Progenitor cell of endocrine pancreas (in vitro differentiated cells): ENCODE data around the gene CTH. TPM values are rescaled to one million over a fixed set of nuclear protein-coding genes. Genes with fewer than 3 reads are reported as not detected.
"Not testable (repeated sequence)": the region's sequence is repeated elsewhere in the genome, so short reads cannot be mapped to it uniquely, and the experiment has no call there.

Experiments used
- DNase-seq: peaks from one replicate; pipeline ENCODE4 v3.0.0; 2021; ENCODE audit warnings: low spot score; ENCODE audit not compliant: unreplicated experiment
- H3K27ac Mint-ChIP-seq: 2 replicates; pipeline ENCODE4 v1.8.0; 2021; ENCODE audit warnings: mild to moderate bottlenecking, moderate library complexity, mixed read lengths
- H3K27me3 Mint-ChIP-seq: 2 replicates; pipeline ENCODE4 v1.8.0; 2021; ENCODE audit warnings: mixed read lengths
- H3K36me3 Mint-ChIP-seq: 2 replicates; pipeline ENCODE4 v1.8.0; 2022; ENCODE audit warnings: mixed read lengths; ENCODE audit not compliant: insufficient read depth
- H3K4me1 Mint-ChIP-seq: 2 replicates; pipeline ENCODE4 v1.8.0; 2021; ENCODE audit warnings: low read depth, mixed read lengths
- H3K4me3 Mint-ChIP-seq: 2 replicates; pipeline ENCODE4 v1.8.0; 2021; ENCODE audit warnings: low read depth, mild to moderate bottlenecking, moderate library complexity, mixed read lengths
- H3K9me3 Mint-ChIP-seq: 2 replicates; pipeline ENCODE4 v1.8.0; 2021; ENCODE audit warnings: low read depth, mixed read lengths
- total RNA-seq: library from RNA; stranded (reverse); gene quantifications from 2 replicates; pipeline ENCODE4 v1.2.1, GENCODE V29; 2021
- TF ChIP-seq, protein P1 (sequence below): fragments of 200-600 bp; sonication (generic); IDR thresholded peaks from one replicate; pipeline ENCODE4 v1.5.0; 2021; ENCODE audit warnings: antibody characterized with exemption, mild to moderate bottlenecking; ENCODE audit not compliant: unreplicated experiment

Gene CTH
- total RNA-seq, 1 donor from 2014 or later, result 17.3 TPM

DNA sequence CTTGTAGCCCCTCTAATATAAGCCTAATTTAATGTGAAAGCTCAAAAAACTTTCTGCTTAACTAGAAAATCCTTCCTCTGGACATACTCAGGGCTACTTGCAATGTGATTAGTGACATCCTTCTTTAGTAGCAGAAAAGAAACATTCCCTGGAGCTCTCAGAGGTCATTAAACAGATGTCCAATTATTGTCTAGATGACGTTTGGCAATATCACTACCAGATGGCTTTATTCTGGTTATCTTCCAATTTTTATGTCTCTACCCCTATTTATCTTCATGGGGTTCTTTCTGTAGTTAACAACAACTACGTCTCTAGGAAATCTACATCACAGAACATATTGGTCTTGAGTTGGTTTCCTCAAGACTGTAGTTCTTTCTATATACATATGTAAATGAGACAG lies 44.2 kb downstream of the CTH start:
- H3K4me1 Mint-ChIP-seq, result peaks cover under 1% of the 10 kb centered on the region
- H3K4me3 Mint-ChIP-seq, result no peak overlapping the region
- H3K9me3 Mint-ChIP-seq, result no peaks in the 10 kb centered on the region
- no peak for DNase-seq
- no peaks in the 10 kb centered on the region for H3K36me3 Mint-ChIP-seq
- no peak overlapping the region for H3K27ac Mint-ChIP-seq
- TF ChIP-seq, protein P1, sequence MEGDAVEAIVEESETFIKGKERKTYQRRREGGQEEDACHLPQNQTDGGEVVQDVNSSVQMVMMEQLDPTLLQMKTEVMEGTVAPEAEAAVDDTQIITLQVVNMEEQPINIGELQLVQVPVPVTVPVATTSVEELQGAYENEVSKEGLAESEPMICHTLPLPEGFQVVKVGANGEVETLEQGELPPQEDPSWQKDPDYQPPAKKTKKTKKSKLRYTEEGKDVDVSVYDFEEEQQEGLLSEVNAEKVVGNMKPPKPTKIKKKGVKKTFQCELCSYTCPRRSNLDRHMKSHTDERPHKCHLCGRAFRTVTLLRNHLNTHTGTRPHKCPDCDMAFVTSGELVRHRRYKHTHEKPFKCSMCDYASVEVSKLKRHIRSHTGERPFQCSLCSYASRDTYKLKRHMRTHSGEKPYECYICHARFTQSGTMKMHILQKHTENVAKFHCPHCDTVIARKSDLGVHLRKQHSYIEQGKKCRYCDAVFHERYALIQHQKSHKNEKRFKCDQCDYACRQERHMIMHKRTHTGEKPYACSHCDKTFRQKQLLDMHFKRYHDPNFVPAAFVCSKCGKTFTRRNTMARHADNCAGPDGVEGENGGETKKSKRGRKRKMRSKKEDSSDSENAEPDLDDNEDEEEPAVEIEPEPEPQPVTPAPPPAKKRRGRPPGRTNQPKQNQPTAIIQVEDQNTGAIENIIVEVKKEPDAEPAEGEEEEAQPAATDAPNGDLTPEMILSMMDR, result no peak
- H3K27me3 Mint-ChIP-seq, result peaks cover 3% of the 10 kb centered on the region

DNA sequence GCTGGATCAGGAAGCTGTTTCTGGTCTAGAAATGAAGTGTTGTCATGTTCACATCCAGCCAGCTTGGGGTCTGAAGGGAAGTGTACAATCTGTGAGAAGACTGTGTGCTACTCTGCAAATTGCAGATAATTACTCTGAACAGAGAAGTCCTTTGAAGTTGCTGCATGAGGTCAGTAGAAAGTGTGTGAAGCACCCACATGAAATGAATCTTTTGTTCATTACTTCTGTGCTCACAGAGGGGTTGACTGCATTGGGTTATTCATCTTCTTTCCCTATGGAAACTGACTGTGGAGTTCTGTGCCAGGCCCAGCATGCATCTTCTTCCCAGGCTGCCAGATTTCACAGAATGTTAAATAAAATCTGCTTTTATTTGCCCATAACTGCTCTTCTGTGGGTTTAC lies 47.1 kb downstream of the CTH start:
- TF ChIP-seq, protein P1, result no peak
- H3K4me1 Mint-ChIP-seq, result peaks cover 3% of the 10 kb centered on the region
- H3K36me3 Mint-ChIP-seq, result no peaks in the 10 kb centered on the region
- no peak overlapping the region for H3K4me3 Mint-ChIP-seq
- H3K27me3 Mint-ChIP-seq, result peaks cover 9% of the 10 kb centered on the region
- no peaks in the 10 kb centered on the region for H3K9me3 Mint-ChIP-seq
- DNase-seq, result no peak
- H3K27ac Mint-ChIP-seq, result no peak overlapping the region

DNA sequence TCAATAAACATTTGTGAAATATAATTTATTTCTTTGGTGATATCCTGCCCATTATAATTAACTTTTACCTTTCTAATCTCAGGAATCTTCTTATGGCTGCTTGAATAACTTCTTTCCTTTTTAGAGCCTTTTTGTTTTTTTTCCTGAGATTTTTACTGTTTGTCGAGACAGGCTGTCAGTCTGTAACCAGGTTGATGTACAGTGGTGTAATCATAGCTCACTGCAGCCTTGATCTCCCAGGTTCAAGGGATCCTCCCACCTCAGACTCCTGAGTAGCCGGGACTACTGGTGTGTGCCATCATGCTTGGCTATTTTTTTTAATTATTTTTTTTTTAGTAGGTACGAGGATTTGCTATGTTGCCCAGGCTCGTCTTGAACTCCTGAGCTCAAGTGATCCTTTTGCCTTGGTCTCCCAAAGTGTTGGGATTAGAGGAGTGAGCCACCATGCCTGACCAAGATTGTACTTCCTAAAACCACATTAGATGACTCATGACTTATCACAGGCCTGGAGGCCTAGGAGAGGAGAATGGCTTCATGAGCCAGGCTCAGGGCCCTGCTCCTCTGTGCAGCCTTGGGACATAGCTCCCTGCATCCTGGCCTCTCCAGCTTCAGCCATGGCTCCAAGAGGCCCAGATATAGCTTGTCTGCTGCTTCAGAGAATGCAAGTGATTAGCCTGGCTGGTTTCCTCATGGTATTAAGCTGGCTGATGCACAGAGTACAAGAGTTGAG lies 48.6 kb downstream of the CTH start:
- no peaks in the 10 kb centered on the region for H3K9me3 Mint-ChIP-seq
- no peak overlapping the region for H3K27ac Mint-ChIP-seq
- H3K4me3 Mint-ChIP-seq, result no peak overlapping the region
- TF ChIP-seq, protein P1, result no peak
- H3K36me3 Mint-ChIP-seq, result no peaks in the 10 kb centered on the region
- no peak for DNase-seq
- H3K4me1 Mint-ChIP-seq, result peaks cover 3% of the 10 kb centered on the region
- H3K27me3 Mint-ChIP-seq, result peaks cover 9% of the 10 kb centered on the region

DNA sequence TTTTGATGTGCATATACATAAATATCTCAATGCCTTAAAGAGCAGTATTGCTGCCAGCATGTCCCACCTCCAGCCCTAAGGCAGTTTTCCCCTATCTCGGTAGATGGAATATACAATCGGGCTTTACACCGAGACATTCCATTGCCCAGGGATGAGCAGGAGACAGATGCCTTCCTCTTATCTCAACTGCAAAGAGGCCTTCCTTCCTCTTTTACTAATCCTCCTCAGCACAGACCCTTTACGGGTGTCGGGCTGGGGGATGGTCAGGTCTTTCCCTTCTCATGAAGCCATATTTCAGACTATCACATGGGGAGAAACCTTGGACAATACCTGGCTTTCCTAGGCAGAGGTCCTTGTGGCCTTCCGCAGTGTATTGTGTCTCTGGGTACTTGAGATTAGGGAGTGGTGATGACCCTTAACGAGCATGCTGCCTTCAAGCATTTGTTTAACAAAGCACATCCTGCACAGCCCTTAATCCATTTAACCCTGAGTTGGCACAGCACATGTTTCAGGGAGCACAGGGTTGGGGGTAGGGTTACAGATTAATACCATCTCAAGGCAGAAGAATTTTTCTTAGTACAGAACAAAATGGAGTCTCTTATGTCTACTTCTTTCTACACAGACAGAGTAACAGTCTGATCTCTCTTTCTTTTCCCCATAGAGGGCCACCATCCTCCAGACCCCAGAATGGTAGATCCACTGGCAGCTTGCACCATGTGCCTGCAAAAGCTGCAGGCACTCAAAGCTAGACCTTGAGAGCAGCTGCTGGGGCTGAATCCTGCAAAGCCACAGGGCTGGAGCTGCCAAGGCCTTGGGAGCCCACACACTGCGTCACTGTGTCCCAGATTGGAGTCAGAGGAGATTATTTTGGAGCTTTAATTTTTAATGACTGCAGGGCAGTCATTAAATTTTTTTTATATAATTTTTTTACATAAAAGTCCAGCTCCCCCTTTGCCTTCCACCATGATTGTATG lies 50.0 kb downstream of the CTH start:
- DNase-seq, H3K4me1 Mint-ChIP-seq, H3K9me3 Mint-ChIP-seq, H3K36me3 Mint-ChIP-seq, H3K4me3 Mint-ChIP-seq, H3K27me3 Mint-ChIP-seq: not testable (repeated sequence)
- H3K27ac Mint-ChIP-seq, result peak overlapping the region; percentile 47

DNA sequence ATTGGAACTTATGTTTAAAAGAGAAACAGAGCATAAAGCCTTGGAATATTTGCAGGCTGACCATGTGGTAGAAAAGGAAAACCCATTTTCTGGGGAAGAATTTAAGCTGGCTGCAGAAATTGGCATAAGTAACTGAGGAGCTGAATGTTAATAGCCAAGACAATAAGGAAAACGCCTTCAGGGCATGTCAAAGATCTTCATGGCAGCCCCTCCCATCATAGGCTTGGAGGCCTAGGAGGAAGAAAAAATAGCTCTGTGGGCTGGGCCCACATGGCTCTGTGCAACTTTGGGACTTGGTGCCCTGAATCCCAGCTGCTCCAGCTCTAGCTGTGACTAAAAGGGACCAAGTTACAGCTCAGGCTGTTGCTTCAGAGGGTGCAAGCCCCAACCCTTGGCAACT lies 51.5 kb downstream of the CTH start:
- no peak for DNase-seq
- Mint-ChIP-seq H3K36me3 (no peaks in the 10 kb centered on the region), H3K9me3 (no peaks in the 10 kb centered on the region), H3K4me1 (peaks cover 3% of the 10 kb centered on the region), H3K4me3 (no peak overlapping the region), H3K27ac (no peak overlapping the region), H3K27me3 (peaks cover 9% of the 10 kb centered on the region)
- TF ChIP-seq, protein P1, result no peak
